Naive thymus-derived CD8-positive, alpha-beta T cell (primary cell): ENCODE measurements around the gene KREMEN2. TPM values are rescaled to one million over a fixed set of nuclear protein-coding genes. Genes with fewer than 3 reads are reported as not detected.

Source experiments
- ATAC-seq, 2 donors: fragments of 150-1000 bp; cut with Tn5 transposase in 1 of 2; sonication (Bioruptor Pico), chemical (Tn5 transposase) in 1 of 2; 1 replicate in 1 of 2; 2 replicates in 1 of 2; pipeline ENCODE4 v1.10.0; 2021; ENCODE audit warnings: mild to moderate bottlenecking in 2 of 2, moderate library complexity in 2 of 2
- POLR2A ChIA-PET: fragments of 350-600 bp; sonication (Branson Sonifier 250); formaldehyde crosslinking; loops from one replicate; lab custom pipeline; 2021; ENCODE audit warnings: antibody characterized with exemption; lab: Charles Lee
- DNase-seq, 10 donors: peaks; one replicate each; pipeline versions ENCODE4 v3.0.0 to v3.0.0-alpha.2; 2020 to 2022
- H3K27ac Mint-ChIP-seq, 10 donors: one replicate each; pipeline ENCODE4 v1.8.0; 2020 to 2022; ENCODE audit warnings: mild to moderate bottlenecking in 10 of 10, mixed read lengths in 10 of 10, moderate library complexity in 4 of 10, inconsistent platforms in 1 of 10
- H3K27me3 Mint-ChIP-seq, 5 donors: one replicate each; pipeline ENCODE4 v1.8.0; 2021 to 2022; ENCODE audit warnings: mixed read lengths in 5 of 5
- H3K36me3 Mint-ChIP-seq, 3 donors: one replicate each; pipeline ENCODE4 v1.8.0; 2020 to 2022; ENCODE audit warnings: mixed read lengths in 3 of 3, mild to moderate bottlenecking in 2 of 3, inconsistent platforms in 1 of 3
- H3K4me1 Mint-ChIP-seq, 4 donors: one replicate each; pipeline ENCODE4 v1.8.0; 2021 to 2022; ENCODE audit warnings: mixed read lengths in 4 of 4
- H3K4me3 Mint-ChIP-seq, 10 donors: one replicate each; pipeline ENCODE4 v1.8.0; 2020 to 2022; ENCODE audit warnings: mild to moderate bottlenecking in 10 of 10, mixed read lengths in 10 of 10, moderate library complexity in 6 of 10, inconsistent platforms in 1 of 10
- H3K9me3 Mint-ChIP-seq, 9 donors: one replicate each; pipeline ENCODE4 v1.8.0; 2020 to 2022; ENCODE audit warnings: mixed read lengths in 9 of 9, mild to moderate bottlenecking in 3 of 9, inconsistent platforms in 1 of 9, moderate library complexity in 1 of 9
- polyA plus RNA-seq, 3 donors: library from polyadenylated mRNA; unstranded; fragments of 300-500 nt; fragmentation: Illumina TruSeq; gene quantifications; one replicate each; pipeline ENCODE4 v1.2.3, GENCODE V29; 2021
- total RNA-seq, 8 experiments: library from RNA in 2 of 8; stranded (reverse) in 2 of 8; gene quantifications; one replicate each; pipeline ENCODE4 v1.2.3 and lab custom pipeline; 2021 to 2026

KREMEN2 gene
- total and polyA plus RNA-seq, 5 experiments from 2014 or later: not detected

- Mint-ChIP-seq H3K27me3 (peaks cover 0 to 17% (median 1%) of the 10 kb centered on the region in 5 donors), H3K27ac (peak overlapping the region in 2 of 10 donors; percentile 34 to 88), H3K36me3 (no peaks in the 10 kb centered on the region), H3K4me1 (peaks cover 16 to 31% (median 28%) of the 10 kb centered on the region in 4 donors), H3K4me3 (peak overlapping the region; percentile 68 to 88 (median 80)), H3K9me3 (no peaks in the 10 kb centered on the region)
- DNase-seq (peak; percentile 85 to 98 (median 96)), ATAC-seq (peak; percentile 98 to 99)
- POLR2A ChIA-PET: interaction anchor here (0.8 to 10.1 kb wide), 5 partner anchors 10 to 279 kb away, joined by 3 to 170 read pairs (median 4); partner anchors contain the start of genes CLDN6, HCFC1R1, PKMYT1 and THOC6
Measured at GRCh38 chr16:3003582-3004270, 39.7 kb downstream of the KREMEN2 start.

DNA sequence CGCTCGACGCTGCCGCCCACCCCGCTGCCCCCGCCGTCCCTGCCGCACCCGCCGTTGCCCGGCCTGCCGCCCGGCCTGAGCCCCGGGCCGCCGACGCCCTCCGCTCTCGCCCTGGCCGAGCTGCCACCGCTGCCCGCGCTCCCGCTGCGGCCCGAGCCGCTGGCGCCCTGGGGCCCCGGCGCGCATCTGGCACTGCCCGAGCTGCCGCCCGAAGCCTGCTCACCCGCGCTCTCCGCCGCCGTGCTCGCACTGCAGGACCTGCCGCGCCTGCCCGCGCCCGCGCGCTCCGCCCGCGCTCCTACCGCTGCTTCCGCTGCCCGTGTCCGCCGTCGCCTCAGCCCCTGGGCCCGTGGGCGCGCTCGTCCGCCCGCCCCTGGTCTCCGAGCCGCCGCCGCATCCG is 40.2 kb downstream of the KREMEN2 start:
- Mint-ChIP-seq H3K27me3 (peaks cover 0 to 17% (median 1%) of the 10 kb centered on the region in 5 donors), H3K9me3 (no peaks in the 10 kb centered on the region), H3K4me3 (peak overlapping the region in 1 of 10 donors; percentile 74), H3K36me3 (no peaks in the 10 kb centered on the region), H3K4me1 (peaks cover 17 to 35% (median 30%) of the 10 kb centered on the region in 4 donors), H3K27ac (no peak overlapping the region)
- no peak for DNase-seq
- POLR2A ChIA-PET: interaction anchor here (0.8 to 10.1 kb wide), 5 partner anchors 10 to 279 kb away, joined by 3 to 170 read pairs (median 4); partner anchors contain the start of genes CLDN6, HCFC1R1, PKMYT1 and THOC6
- peak in 1 of 2 donors; percentile 14 for ATAC-seq

DNA sequence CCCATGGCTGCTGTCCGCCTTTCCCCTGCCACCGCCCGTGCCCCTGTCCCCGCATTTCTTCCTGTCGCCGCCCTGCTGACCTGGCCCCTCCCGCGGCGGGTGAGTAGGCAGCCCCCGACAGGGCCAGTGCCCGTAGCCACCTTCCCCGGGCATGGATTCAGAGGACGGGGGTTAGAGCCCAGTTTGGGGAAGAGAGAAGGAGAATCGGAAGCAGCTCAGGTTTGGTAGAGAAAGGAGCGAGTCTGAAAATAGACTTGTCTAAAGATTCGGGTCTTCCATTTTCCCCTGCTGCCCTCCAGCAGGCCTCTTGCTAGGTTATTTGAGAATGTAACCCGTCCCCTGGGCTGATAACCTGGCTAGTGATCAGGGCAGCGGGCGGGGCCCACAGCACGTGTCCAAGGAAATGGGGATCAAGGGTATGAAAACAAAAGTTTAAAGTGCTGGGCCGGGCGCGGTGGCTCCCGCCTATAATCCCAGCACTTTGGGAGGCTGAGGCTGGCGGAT is 40.8 kb downstream of the KREMEN2 start:
- peaks cover 17 to 35% (median 30%) of the 10 kb centered on the region in 4 donors for H3K4me1 Mint-ChIP-seq
- H3K9me3 Mint-ChIP-seq: no peaks in the 10 kb centered on the region
- DNase-seq: no peak
- peak overlapping the region; percentile 55 to 79 (median 68) for H3K4me3 Mint-ChIP-seq
- ATAC-seq: no peak
- POLR2A ChIA-PET: interaction anchor here (0.6 to 10.1 kb wide), 3 partner anchors 20 to 767 kb away, joined by 3 to 170 read pairs (median 8); partner anchors contain the start of genes CLDN6, HCFC1R1, SLX4 and THOC6
- peak overlapping the region in 1 of 10 donors; percentile 62 for H3K27ac Mint-ChIP-seq
- peaks cover 0 to 13% (median 1%) of the 10 kb centered on the region in 5 donors for H3K27me3 Mint-ChIP-seq
- no peaks in the 10 kb centered on the region for H3K36me3 Mint-ChIP-seq

DNA sequence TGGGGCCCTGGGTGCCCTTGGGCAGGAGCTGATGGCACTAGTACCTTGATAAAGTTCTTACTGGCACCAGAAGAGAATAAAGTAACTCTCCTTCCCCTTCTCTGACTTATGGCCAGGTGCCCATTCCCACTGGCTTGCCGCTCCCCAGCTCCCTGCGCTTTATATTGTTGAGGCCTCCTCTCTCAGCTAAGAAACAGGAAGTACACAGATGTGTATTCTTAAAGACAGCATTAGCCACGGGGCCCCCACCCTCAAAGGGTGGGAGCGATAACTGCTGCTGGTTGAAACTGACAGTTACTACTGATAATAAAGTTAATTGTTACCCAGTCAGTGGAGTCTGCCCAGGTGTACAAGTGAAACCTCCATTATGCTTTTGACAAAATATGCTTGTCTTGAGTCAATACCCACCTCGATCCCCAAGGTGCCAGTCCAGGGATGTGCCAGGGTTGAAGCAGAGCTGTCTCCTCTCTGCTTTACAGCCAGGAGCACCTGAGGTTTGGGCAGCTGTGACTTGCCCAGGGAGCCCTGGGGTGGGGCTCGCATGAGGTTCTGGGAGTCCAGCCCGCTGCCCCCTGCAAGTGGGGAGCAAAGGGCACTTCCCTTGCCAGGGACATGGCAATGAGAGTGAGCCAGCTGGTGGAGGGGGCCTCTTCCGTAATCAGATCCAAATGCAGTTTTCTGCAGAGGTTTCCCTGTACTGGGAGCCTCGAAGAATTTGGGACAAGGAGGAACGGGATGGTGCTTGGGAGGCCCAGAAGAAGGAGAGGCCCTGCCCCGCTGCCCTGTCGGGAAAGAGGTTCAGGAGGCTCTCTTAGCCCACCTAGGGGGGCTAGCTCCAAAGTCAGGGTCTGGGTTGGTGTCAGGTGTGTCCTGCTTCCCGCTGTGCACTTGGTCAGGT is 43.2 kb downstream of the KREMEN2 start:
- ATAC-seq (no peak), DNase-seq (no peak)
- H3K9me3 Mint-ChIP-seq: no peaks in the 10 kb centered on the region
- POLR2A ChIA-PET: interaction anchor here (1.1 to 10.1 kb wide), 2 partner anchors 18 to 26 kb away, joined by 3 to 170 read pairs; partner anchors contain the start of genes CLDN6, HCFC1R1, THOC6 and TNFRSF12A
- H3K4me1 Mint-ChIP-seq: peaks cover 16 to 35% (median 31%) of the 10 kb centered on the region in 4 donors
- peak overlapping the region; percentile 50 to 88 (median 76) for H3K4me3 Mint-ChIP-seq
- H3K27ac Mint-ChIP-seq: peak overlapping the region in 1 of 10 donors; percentile 79
- H3K36me3 Mint-ChIP-seq: no peaks in the 10 kb centered on the region
- H3K27me3 Mint-ChIP-seq: peaks cover 0 to 13% (median 1%) of the 10 kb centered on the region in 5 donors

DNA sequence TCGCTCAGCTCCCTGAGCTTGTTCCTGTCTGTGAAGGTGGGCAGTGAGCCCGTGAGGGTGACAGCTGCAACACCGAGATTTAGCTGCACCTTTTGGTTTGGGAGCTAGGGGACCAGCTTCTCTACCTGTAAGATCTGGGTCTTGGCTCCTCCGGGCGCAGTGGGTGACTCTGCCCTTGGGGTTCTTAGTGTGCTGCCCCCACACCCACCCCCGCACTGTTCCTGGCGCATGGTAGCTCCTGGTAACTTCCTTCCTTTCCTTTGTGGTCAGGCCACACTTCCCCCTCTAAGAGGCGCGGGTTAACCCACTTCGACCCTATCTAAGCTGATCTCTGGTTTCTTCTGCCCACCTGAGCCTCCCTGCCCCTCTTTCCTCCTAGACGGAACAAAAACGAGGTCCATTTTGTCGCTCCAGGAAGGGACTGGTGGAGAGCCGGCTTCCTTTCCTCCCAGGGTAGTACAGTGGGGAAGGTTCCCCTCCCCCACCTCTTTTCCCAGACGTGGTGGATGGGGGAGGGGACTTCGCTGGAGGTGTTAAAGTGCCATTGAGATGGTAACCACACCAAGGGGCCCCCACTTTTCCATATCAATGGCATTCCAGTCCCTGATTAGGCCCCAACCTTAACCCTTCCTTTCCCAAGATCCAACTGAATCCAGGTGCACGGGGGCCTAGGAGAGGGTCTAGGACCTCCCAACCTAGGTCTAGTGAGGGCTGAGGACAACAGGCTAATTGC is 44.0 kb downstream of the KREMEN2 start:
- DNase-seq: peak in 2 of 10 donors; percentile 24 to 30
- POLR2A ChIA-PET: interaction anchor here (1.1 to 10.1 kb wide), 2 partner anchors 17 to 27 kb away, joined by 3 to 170 read pairs; partner anchors contain the start of genes CLDN6, HCFC1R1, THOC6 and TNFRSF12A
- no peak for ATAC-seq
- Mint-ChIP-seq H3K9me3 (no peaks in the 10 kb centered on the region), H3K27me3 (peaks cover 0 to 17% (median 1%) of the 10 kb centered on the region in 5 donors), H3K4me1 (peaks cover 16 to 38% (median 31%) of the 10 kb centered on the region in 4 donors), H3K4me3 (peak overlapping the region; percentile 61 to 88 (median 76)), H3K27ac (peak overlapping the region in 2 of 10 donors; percentile 62 to 79), H3K36me3 (no peaks in the 10 kb centered on the region)

- no peaks in the 10 kb centered on the region for H3K36me3 Mint-ChIP-seq
- H3K4me3 Mint-ChIP-seq: peak overlapping the region in 4 of 10 donors; percentile 30 to 85 (median 76)
- no peak for ATAC-seq
- no peak for DNase-seq
- H3K27ac Mint-ChIP-seq: no peak overlapping the region
- POLR2A ChIA-PET: interaction anchor here (1.1 to 10.1 kb wide), 2 partner anchors 17 to 28 kb away, joined by 3 to 170 read pairs; partner anchors contain the start of genes CLDN6, HCFC1R1, THOC6 and TNFRSF12A
- H3K27me3 Mint-ChIP-seq: peaks cover 0 to 17% (median 1%) of the 10 kb centered on the region in 5 donors
- H3K4me1 Mint-ChIP-seq: peaks cover 16 to 38% (median 31%) of the 10 kb centered on the region in 4 donors
- no peaks in the 10 kb centered on the region for H3K9me3 Mint-ChIP-seq
Measured at GRCh38 chr16:3008690-3009037, 44.6 kb downstream of the KREMEN2 start.

DNA sequence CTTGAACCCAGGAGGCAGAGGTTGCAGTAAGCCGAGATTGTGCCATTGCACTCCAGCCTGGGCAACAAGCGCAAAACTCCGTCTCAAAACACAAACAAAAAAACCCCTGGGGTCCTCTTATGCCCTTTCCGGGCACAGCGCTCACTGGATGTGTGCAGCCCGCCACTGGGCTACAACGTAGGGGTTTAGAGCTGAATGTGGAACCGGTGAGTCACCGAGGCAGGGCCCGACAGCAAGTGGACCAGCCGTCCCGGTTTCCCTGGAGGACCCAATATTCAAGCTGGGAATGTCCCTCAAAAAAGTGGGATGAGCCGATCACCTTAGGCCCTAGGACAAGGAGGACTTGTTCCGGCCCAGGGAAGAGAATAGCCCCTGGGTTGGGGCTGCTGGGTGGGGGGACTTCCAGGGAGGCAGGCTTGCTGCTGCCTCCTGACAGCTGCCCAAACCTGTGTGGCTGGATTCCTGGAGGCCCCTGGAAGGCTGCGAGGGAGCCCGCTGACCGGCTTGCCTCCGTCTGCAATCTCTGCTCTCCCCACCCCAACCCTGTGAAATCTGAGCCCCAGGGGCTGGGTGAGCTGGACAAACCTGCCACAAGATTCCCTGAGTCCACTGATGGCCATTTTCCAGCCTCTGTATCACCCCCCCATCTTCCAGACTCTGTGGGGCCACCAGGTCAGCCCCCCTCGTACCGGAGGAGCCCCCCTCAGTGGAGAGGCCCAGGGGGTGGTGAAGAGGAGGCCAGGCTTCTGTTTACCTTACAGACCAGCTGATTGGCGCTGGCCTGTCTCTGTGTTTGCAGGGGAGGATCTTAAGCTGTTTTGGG is 45.7 kb downstream of the KREMEN2 start:
- POLR2A ChIA-PET: interaction anchor here (10.1 kb wide), 1 partner anchor 15 kb away, joined by 170 read pairs; the partner anchor contains the start of genes CLDN6, HCFC1R1, THOC6 and TNFRSF12A
- peaks cover 16 to 35% (median 29%) of the 10 kb centered on the region in 4 donors for H3K4me1 Mint-ChIP-seq
- no peaks in the 10 kb centered on the region for H3K36me3 Mint-ChIP-seq
- H3K27me3 Mint-ChIP-seq: peaks cover 0 to 16% (median 1%) of the 10 kb centered on the region in 5 donors
- DNase-seq (no peak), ATAC-seq (no peak)
- H3K9me3 Mint-ChIP-seq: no peaks in the 10 kb centered on the region
- no peak overlapping the region for H3K27ac Mint-ChIP-seq
- peak overlapping the region in 1 of 10 donors; percentile 24 for H3K4me3 Mint-ChIP-seq

- no peaks in the 10 kb centered on the region for H3K36me3 Mint-ChIP-seq
- POLR2A ChIA-PET: interaction anchor here (0.6 to 10.1 kb wide), 3 partner anchors 10 to 55 kb away, joined by 4 to 170 read pairs (median 5); partner anchors contain the start of genes CLDN6, HCFC1R1, IL32 and THOC6
- no peak overlapping the region for H3K4me3 Mint-ChIP-seq
- H3K4me1 Mint-ChIP-seq: peaks cover 16 to 32% (median 26%) of the 10 kb centered on the region in 4 donors
- H3K27me3 Mint-ChIP-seq: peaks cover 0 to 14% (median 1%) of the 10 kb centered on the region in 5 donors
- DNase-seq: no peak
- no peak overlapping the region for H3K27ac Mint-ChIP-seq
- H3K9me3 Mint-ChIP-seq: no peaks in the 10 kb centered on the region
- ATAC-seq: no peak
Measured at GRCh38 chr16:3010510-3010909, 46.4 kb downstream of the KREMEN2 start.

DNA sequence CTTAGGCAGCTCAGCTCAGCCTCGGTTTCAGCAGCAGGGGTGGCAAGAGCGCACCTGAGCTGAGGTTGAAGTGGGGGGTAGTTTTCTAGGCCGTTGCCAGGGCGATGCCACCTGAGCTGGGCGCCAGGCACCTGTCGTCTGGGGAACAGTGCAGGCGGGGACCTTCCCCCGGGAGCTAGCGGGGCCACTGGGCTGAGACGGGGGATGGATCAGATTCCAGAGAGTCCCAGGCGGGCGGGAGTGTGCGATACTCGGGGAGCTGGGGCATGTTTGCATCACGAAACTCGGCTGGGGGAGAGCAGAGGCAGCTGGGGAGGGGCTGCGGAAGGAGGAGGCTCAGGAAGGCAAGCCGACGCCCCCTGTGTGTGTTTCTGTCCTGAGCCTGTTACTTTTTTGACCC is 48.2 kb downstream of the KREMEN2 start:
- Mint-ChIP-seq H3K36me3 (no peaks in the 10 kb centered on the region), H3K4me3 (peak overlapping the region in 2 of 10 donors; percentile 7 to 8), H3K9me3 (no peaks in the 10 kb centered on the region), H3K27ac (no peak overlapping the region), H3K4me1 (peaks cover 12 to 23% (median 18%) of the 10 kb centered on the region in 4 donors), H3K27me3 (peaks cover 0 to 13% (median 2%) of the 10 kb centered on the region in 5 donors)
- peak; percentile 36 to 39 for ATAC-seq
- DNase-seq: peak in 1 of 10 donors; percentile 53
- POLR2A ChIA-PET: interaction anchor here (0.6 to 10.1 kb wide), 2 partner anchors 13 to 1475 kb away, joined by 3 to 170 read pairs; partner anchors contain the start of genes CLDN6, HCFC1R1, THOC6 and TNFRSF12A

DNA sequence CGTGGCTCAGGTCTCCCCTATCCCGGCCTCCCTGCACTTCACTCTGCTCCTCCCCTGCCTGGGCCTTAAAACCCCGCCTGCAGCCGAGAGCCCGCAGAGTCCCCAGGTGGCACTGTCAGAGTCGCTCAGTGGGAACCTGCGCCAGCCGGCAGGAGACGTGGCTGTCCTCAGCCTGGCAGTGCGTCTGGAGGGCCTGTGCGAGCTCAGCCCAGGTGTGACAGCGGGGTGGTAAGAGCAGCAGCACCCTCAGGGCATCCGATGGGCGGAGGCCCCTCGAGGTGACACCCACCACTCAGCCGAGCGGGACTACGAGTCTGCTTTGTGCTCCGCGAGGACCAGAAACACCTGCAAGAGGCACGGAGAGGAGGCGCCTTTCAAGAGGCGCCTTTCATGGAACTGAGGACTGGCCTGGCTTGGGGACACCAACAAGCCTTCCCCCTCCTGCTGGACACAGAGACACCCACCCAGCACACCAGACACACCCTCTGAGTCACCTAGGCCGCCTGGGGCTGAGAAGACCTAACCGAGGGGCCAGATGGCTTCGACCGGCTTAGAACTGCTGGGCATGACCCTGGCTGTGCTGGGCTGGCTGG is 48.8 kb downstream of the KREMEN2 start, which contains the start of gene CLDN9:
Gene CLDN9 (plus strand): TSS at position 96 of the 593 bp plus-strand sequence. CDS start 440 bp downstream, at position 536.
- POLR2A ChIA-PET: interaction anchor here (10.1 kb wide), 1 partner anchor 12 kb away, joined by 170 read pairs; the partner anchor contains the start of genes CLDN6, HCFC1R1, THOC6 and TNFRSF12A
- Mint-ChIP-seq H3K27ac (no peak within 1 kb of the TSS), H3K4me3 (peak within 1 kb of the TSS in 2 of 10 donors; percentile 7 to 8), H3K4me1 (peaks cover 8 to 17% (median 13%) of the 10 kb centered on the region in 4 donors), H3K27me3 (peaks cover 0 to 13% (median 2%) of the 10 kb centered on the region in 5 donors), H3K36me3 (no peaks in the 10 kb centered on the region), H3K9me3 (no peaks in the 10 kb centered on the region)
- DNase-seq (peak in 1 of 10 donors; percentile 59), ATAC-seq (peak; percentile 48 to 55)
